H9 (cell line): Measurements from ENCODE around the gene NOD1. TPM values are rescaled to one million over a fixed set of nuclear protein-coding genes. Genes with fewer than 3 reads are reported as not detected.

Experiments
- DNase-seq: peaks from one replicate; pipeline ENCODE4 v3.0.0-alpha.2; 2017
- H2AFZ ChIP-seq: one replicate; pipeline ENCODE4 v1.6.1; 2013; ENCODE audit warnings: mild to moderate bottlenecking, low read length, control low read depth, moderate library complexity
- H2AK5ac ChIP-seq: 2 replicates; pipeline ENCODE4 v1.6.1; 2013; ENCODE audit warnings: low read length, control low read depth, mixed read lengths; ENCODE audit not compliant: insufficient read length
- H2BK120ac ChIP-seq: one replicate; pipeline ENCODE4 v1.6.1; 2013; ENCODE audit warnings: low read depth, mild to moderate bottlenecking, low read length, control low read depth, inconsistent platforms; ENCODE audit not compliant: poor library complexity, severe bottlenecking
- H2BK12ac ChIP-seq: 2 replicates; pipeline ENCODE4 v1.6.1; 2013; ENCODE audit warnings: low read length, control low read depth, mixed read lengths, low read depth; ENCODE audit not compliant: insufficient read length
- H2BK15ac ChIP-seq: 2 replicates; pipeline ENCODE4 v1.6.1; 2013; ENCODE audit warnings: low read depth, low read length, control low read depth
- H2BK20ac ChIP-seq: one replicate; pipeline ENCODE4 v1.6.1; 2013; ENCODE audit warnings: low read depth, mild to moderate bottlenecking, low read length, control low read depth, inconsistent platforms; ENCODE audit not compliant: poor library complexity, severe bottlenecking
- H2BK5ac ChIP-seq: 2 replicates; pipeline ENCODE4 v1.6.1; 2013; ENCODE audit warnings: low read length, control low read depth, mixed read lengths; ENCODE audit not compliant: insufficient read length
- H3K14ac ChIP-seq: 2 replicates; pipeline ENCODE4 v1.6.1; 2013; ENCODE audit warnings: low read length, control low read depth; ENCODE audit not compliant: insufficient read depth
- H3K18ac ChIP-seq: 2 replicates; pipeline ENCODE4 v1.6.1; 2013; ENCODE audit warnings: low read depth, mild to moderate bottlenecking, mixed read lengths, low read length, control low read depth; ENCODE audit not compliant: insufficient read length
- H3K23ac ChIP-seq: 2 replicates; pipeline ENCODE4 v1.6.1; 2013; ENCODE audit warnings: low read length, control low read depth, mixed read lengths, low read depth; ENCODE audit not compliant: insufficient read length
- H3K23me2 ChIP-seq: 2 replicates; pipeline ENCODE4 v1.6.1; 2013; ENCODE audit warnings: low read depth, mild to moderate bottlenecking, mixed read lengths, low read length, control low read depth; ENCODE audit not compliant: insufficient read length, poor library complexity, severe bottlenecking
- H3K27ac ChIP-seq: 2 replicates; pipeline ENCODE4 v1.5.1; 2013; ENCODE audit warnings: low read length, control low read depth, mixed read lengths, low read depth; ENCODE audit not compliant: insufficient read length
- H3K27me3 ChIP-seq: 2 replicates; pipeline ENCODE4 v1.6.1; 2013; ENCODE audit warnings: low read length, control low read depth, inconsistent platforms; ENCODE audit not compliant: insufficient read depth
- H3K4ac ChIP-seq: 2 replicates; pipeline ENCODE4 v1.6.1; 2013; ENCODE audit warnings: low read depth, mild to moderate bottlenecking, control low read depth, inconsistent platforms, low read length, moderate library complexity
- H3K4me1 ChIP-seq: 2 replicates; pipeline ENCODE4 v1.6.1; 2013; ENCODE audit warnings: low read length, control low read depth, inconsistent platforms; ENCODE audit not compliant: insufficient read depth
- H3K4me2 ChIP-seq: 2 replicates; pipeline ENCODE4 v1.6.1; 2013; ENCODE audit warnings: low read length, control low read depth, mixed read lengths; ENCODE audit not compliant: insufficient read length, insufficient read depth
- H3K56ac ChIP-seq: 2 replicates; pipeline ENCODE4 v1.6.1; 2013; ENCODE audit warnings: low read depth, mild to moderate bottlenecking, mixed read lengths, low read length, control low read depth; ENCODE audit not compliant: insufficient read length
- H3K79me1 ChIP-seq: 2 replicates; pipeline ENCODE4 v1.6.1; 2013; ENCODE audit warnings: low read depth, mild to moderate bottlenecking, moderate library complexity, low read length, control low read depth, inconsistent platforms; ENCODE audit not compliant: insufficient read depth, poor library complexity, severe bottlenecking
- H3K79me2 ChIP-seq: 2 replicates; pipeline ENCODE4 v1.6.1; 2013; ENCODE audit warnings: low read length, control low read depth, inconsistent platforms; ENCODE audit not compliant: insufficient read depth
- H3K9ac ChIP-seq: 2 replicates; pipeline ENCODE4 v1.6.1; 2013; ENCODE audit warnings: low read length, control low read depth, mixed read lengths; ENCODE audit not compliant: insufficient read length; ENCODE audit errors: extremely low read depth
- H3K9me3 ChIP-seq: one replicate; pipeline ENCODE4 v1.6.1; 2013; ENCODE audit warnings: low read depth, low read length, inconsistent platforms; ENCODE audit not compliant: control insufficient read depth
- H3T11ph ChIP-seq: one replicate; pipeline ENCODE4 v1.6.1; 2013; ENCODE audit warnings: mild to moderate bottlenecking, low read length, control low read depth, inconsistent platforms
- H4K20me1 ChIP-seq: one replicate; pipeline ENCODE4 v1.6.1; 2013; ENCODE audit not compliant: control insufficient read depth, insufficient read length, insufficient read depth
- H4K5ac ChIP-seq: 2 replicates; pipeline ENCODE4 v1.6.1; 2013; ENCODE audit warnings: low read depth, mild to moderate bottlenecking, mixed read lengths, low read length, control low read depth; ENCODE audit not compliant: insufficient read length
- H4K8ac ChIP-seq: replicated peaks from 2 replicates; pipeline ENCODE4 v1.6.1; 2013; ENCODE audit warnings: low read length, control low read depth, mixed read lengths, low read depth; ENCODE audit not compliant: insufficient read length
- H4K91ac ChIP-seq: 2 replicates; pipeline ENCODE4 v1.6.1; 2013; ENCODE audit warnings: low read depth, mild to moderate bottlenecking, moderate library complexity, mixed read lengths, low read length, control low read depth; ENCODE audit not compliant: insufficient read length
- H3K27ac Mint-ChIP-seq, 3 experiments: 2 replicates in 2 of 3; 3 replicates in 1 of 3; pipeline ENCODE4 v1.8.0; 2020 to 2021; ENCODE audit warnings: mixed read lengths in 3 of 3, mild to moderate bottlenecking in 1 of 3, moderate library complexity in 1 of 3
- H3K27me3 Mint-ChIP-seq: 2 replicates; pipeline ENCODE4 v1.8.0; 2021; ENCODE audit warnings: low read depth, mild to moderate bottlenecking, moderate library complexity, mixed read lengths
- H3K36me3 Mint-ChIP-seq, 3 experiments: 2 replicates in 2 of 3; 3 replicates in 1 of 3; pipeline ENCODE4 v1.8.0; 2020 to 2021; ENCODE audit warnings: low read depth in 3 of 3, mixed read lengths in 3 of 3; ENCODE audit not compliant: insufficient read depth in 1 of 3
- H3K4me1 Mint-ChIP-seq, 2 experiments: 2 replicates each; pipeline ENCODE4 v1.8.0; 2020; ENCODE audit warnings: mixed read lengths in 2 of 2
- H3K4me3 Mint-ChIP-seq, 2 experiments: 2 replicates in 1 of 2; 3 replicates in 1 of 2; pipeline ENCODE4 v1.8.0; 2020 to 2021; ENCODE audit warnings: mild to moderate bottlenecking in 2 of 2, mixed read lengths in 2 of 2, moderate library complexity in 1 of 2
- H3K9me3 Mint-ChIP-seq, 2 experiments: 2 replicates in 1 of 2; 3 replicates in 1 of 2; pipeline ENCODE4 v1.8.0; 2020; ENCODE audit warnings: mild to moderate bottlenecking in 2 of 2, mixed read lengths in 2 of 2, moderate library complexity in 1 of 2
- WGBS: extraction: QIAGEN DNeasy Blood & Tissue Kit; methylation state at CpG from one replicate; pipeline ENCODE4 v1.1.7; 2013; ENCODE audit warnings: missing lambda C conversion rate, low lambda C conversion rate, mixed read lengths; ENCODE audit not compliant: insufficient read length; ENCODE audit errors: extremely low coverage; 5-methylcytosine and 5-hydroxymethylcytosine counted together
- total RNA-seq: library from RNA; stranded (reverse); gene quantifications from 2 replicates; pipeline ENCODE4 v1.2.1, GENCODE V29; 2021
- TF ChIP-seq, protein P1 (sequence below): fragments of 200-600 bp; sonication (generic); conservative IDR thresholded peaks from 3 replicates; pipeline ENCODE4 v1.8.0; 2021; ENCODE audit warnings: antibody characterized with exemption, mild to moderate bottlenecking

NOD1 gene
- total RNA-seq, 1 experiment from 2014 or later, result 5.3 TPM

DNA sequence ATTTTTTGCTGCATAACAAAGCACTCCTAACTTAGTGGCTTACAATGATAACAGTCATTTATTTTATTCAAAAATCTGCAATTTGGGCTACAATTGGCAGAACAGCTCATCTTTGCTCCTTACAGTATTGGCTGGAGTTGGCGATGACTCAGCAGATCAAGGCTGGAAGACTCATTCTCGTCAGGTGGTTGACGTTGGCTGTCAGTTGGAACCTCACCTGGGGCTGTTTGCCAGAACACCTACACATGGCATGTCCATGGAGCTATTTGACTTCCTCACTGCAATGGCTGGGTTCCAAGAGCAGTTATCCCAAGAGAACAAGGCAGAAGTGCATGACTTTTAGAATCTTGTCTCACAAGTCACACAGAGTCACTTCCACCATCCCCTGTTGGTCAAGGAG lies 75.1 kb downstream of the NOD1 start:
- Histone ChIP-seq H2BK15ac (no peak overlapping the region), H4K20me1 (no peaks in the 10 kb centered on the region), H3K27me3 (no peaks in the 10 kb centered on the region), H3K9ac (no peak overlapping the region), H4K91ac (no peak overlapping the region), H4K8ac (no peak overlapping the region), H3K23ac (no peak overlapping the region), H3K14ac (no peak overlapping the region), H3K23me2 (no peaks in the 10 kb centered on the region), H3K79me1 (no peaks in the 10 kb centered on the region), H2BK12ac (no peak overlapping the region), H3T11ph (no peak overlapping the region), H3K4ac (no peak overlapping the region), H2BK120ac (no peak overlapping the region), H3K27ac (no peak overlapping the region), H3K56ac (no peak overlapping the region), H2AFZ (no peak overlapping the region), H2BK5ac (no peak overlapping the region), H3K79me2 (no peaks in the 10 kb centered on the region), H2BK20ac (no peak overlapping the region), H2AK5ac (no peak overlapping the region), H4K5ac (no peak overlapping the region), H3K9me3 (no peaks in the 10 kb centered on the region), H3K4me2 (no peak overlapping the region), H3K4me1 (no peaks in the 10 kb centered on the region), H3K18ac (no peak overlapping the region)
- no peak for DNase-seq
- Mint-ChIP-seq H3K27ac (no peak overlapping the region), H3K36me3 (peaks cover 4 to 11% (median 5%) of the 10 kb centered on the region in 3 experiments; a peak in 6 of 7 replicates), H3K4me1 (no peaks in the 10 kb centered on the region), H3K9me3 (no peaks in the 10 kb centered on the region), H3K4me3 (no peak overlapping the region), H3K27me3 (no peaks in the 10 kb centered on the region)
- TF ChIP-seq, protein P1, sequence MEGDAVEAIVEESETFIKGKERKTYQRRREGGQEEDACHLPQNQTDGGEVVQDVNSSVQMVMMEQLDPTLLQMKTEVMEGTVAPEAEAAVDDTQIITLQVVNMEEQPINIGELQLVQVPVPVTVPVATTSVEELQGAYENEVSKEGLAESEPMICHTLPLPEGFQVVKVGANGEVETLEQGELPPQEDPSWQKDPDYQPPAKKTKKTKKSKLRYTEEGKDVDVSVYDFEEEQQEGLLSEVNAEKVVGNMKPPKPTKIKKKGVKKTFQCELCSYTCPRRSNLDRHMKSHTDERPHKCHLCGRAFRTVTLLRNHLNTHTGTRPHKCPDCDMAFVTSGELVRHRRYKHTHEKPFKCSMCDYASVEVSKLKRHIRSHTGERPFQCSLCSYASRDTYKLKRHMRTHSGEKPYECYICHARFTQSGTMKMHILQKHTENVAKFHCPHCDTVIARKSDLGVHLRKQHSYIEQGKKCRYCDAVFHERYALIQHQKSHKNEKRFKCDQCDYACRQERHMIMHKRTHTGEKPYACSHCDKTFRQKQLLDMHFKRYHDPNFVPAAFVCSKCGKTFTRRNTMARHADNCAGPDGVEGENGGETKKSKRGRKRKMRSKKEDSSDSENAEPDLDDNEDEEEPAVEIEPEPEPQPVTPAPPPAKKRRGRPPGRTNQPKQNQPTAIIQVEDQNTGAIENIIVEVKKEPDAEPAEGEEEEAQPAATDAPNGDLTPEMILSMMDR, result no peak
- WGBS, result no CpG with 5 or more reads among the region's 3 CpGs
